Type B pancreatic cell (in vitro differentiated cells): Measurements from ENCODE around the gene INCA1. TPM values are rescaled to one million over a fixed set of nuclear protein-coding genes. Genes with fewer than 3 reads are reported as not detected.
A peak's percentile ranks its signal among the peaks of the same experiment; 100 is the strongest.

Experiments
- DNase-seq: peaks from one replicate; pipeline ENCODE4 v3.0.0; 2021; ENCODE audit warnings: mixed read lengths; ENCODE audit not compliant: unreplicated experiment; ENCODE audit errors: extremely low spot score
- H3K27ac Mint-ChIP-seq: 2 replicates; pipeline ENCODE4 v1.8.0; 2021; ENCODE audit warnings: mild to moderate bottlenecking, mixed read lengths
- H3K27me3 Mint-ChIP-seq: 2 replicates; pipeline ENCODE4 v1.8.0; 2021; ENCODE audit warnings: mixed read lengths
- H3K36me3 Mint-ChIP-seq: 2 replicates; pipeline ENCODE4 v1.8.0; 2021; ENCODE audit warnings: mixed read lengths
- H3K4me1 Mint-ChIP-seq: one replicate; pipeline ENCODE4 v1.8.0; 2021; ENCODE audit warnings: mixed read lengths; ENCODE audit not compliant: unreplicated experiment
- H3K4me3 Mint-ChIP-seq: 2 replicates; pipeline ENCODE4 v1.8.0; 2021; ENCODE audit warnings: mild to moderate bottlenecking, mixed read lengths
- H3K9me3 Mint-ChIP-seq: 2 replicates; pipeline ENCODE4 v1.8.0; 2021; ENCODE audit warnings: mixed read lengths
- total RNA-seq: library from RNA; stranded (reverse); gene quantifications from 2 replicates; pipeline ENCODE4 v1.2.1, GENCODE V29; 2021; ENCODE audit warnings: low replicate concordance
- TF ChIP-seq, protein P1 (sequence below): fragments of 200-600 bp; sonication (generic); conservative IDR thresholded peaks from 2 replicates; pipeline ENCODE4 v1.5.0; 2021; ENCODE audit warnings: antibody characterized with exemption, mild to moderate bottlenecking

Gene INCA1
- total RNA-seq, 1 donor from 2014 or later: 0.72 TPM

DNA sequence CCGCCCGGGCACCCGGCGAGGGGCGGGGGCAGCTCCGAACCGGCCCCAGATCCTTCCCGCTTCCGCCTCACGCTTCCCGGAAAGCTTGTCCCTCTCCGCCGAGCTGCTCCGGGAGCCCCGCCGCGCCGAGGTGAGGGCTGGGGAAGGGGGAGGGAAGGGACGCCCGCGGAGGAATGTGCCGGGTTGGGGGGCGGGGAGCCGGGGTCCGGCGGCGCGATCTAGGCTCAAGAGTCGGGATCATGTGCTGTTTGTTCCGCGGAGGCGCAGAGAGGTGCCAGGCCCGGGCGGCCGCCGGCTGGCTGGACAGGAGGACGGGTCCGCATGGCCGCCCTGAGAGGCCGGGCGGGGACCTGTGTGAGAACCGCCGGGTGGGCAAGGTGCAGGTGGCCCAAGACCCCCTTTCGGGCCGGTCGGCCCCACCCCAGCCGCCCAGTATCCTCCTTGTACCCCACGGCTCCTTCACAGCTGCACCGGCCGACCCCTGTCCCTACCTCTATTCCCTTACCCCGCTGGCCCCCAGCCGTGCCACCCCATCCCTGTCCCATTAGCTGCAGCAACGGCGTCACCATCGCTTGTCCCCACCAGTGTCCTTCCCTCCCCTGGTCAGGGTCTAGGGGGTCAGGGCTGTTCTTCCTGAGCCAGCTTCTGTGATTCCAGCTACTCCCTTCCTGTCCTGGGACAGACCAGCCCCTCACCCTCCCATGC is 857 bp upstream of the INCA1 start:
- Mint-ChIP-seq H3K4me3 (peak overlapping the region; percentile 89), H3K9me3 (no peaks in the 10 kb centered on the region), H3K27ac (peak overlapping the region; percentile 87), H3K27me3 (peaks cover 3% of the 10 kb centered on the region), H3K4me1 (peaks cover 10% of the 10 kb centered on the region), H3K36me3 (peaks cover 7% of the 10 kb centered on the region)
- TF ChIP-seq, protein P1, sequence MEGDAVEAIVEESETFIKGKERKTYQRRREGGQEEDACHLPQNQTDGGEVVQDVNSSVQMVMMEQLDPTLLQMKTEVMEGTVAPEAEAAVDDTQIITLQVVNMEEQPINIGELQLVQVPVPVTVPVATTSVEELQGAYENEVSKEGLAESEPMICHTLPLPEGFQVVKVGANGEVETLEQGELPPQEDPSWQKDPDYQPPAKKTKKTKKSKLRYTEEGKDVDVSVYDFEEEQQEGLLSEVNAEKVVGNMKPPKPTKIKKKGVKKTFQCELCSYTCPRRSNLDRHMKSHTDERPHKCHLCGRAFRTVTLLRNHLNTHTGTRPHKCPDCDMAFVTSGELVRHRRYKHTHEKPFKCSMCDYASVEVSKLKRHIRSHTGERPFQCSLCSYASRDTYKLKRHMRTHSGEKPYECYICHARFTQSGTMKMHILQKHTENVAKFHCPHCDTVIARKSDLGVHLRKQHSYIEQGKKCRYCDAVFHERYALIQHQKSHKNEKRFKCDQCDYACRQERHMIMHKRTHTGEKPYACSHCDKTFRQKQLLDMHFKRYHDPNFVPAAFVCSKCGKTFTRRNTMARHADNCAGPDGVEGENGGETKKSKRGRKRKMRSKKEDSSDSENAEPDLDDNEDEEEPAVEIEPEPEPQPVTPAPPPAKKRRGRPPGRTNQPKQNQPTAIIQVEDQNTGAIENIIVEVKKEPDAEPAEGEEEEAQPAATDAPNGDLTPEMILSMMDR: no peak
- DNase-seq: no peak

DNA sequence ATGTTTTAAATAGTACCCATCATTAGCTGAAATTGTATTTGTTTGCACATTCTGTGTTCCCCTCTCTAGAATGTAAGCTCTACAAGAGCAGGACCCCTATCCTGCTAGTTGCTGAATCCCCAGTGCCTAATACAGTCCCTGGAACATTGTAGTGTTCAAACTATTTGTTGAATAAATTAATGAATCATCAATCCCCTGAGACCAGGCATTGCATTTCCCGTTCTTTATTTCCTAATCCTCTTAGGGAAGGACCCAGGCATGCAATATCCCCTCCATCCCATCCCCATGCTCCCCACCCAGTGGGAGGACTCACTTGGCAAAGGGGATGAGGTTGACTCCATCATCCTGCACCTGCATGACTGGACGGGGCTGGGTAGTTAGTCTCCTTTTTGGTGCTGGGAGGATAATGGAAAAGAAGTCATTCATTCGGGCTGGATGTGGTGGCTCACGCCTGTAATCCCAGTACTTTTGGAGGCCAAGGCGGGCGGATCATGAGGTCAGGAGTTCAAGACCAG is 3.2 kb downstream of the INCA1 start:
- TF ChIP-seq, protein P1: no peak
- no peaks in the 10 kb centered on the region for H3K36me3 Mint-ChIP-seq
- H3K27ac Mint-ChIP-seq: no peak overlapping the region

GRCh38 chr17:4987767-4988567 is 9.4 kb downstream of the INCA1 start:
- Mint-ChIP-seq H3K4me1 (peaks cover 23% of the 10 kb centered on the region), H3K4me3 (peak overlapping the region; percentile 88), H3K36me3 (peaks cover 5% of the 10 kb centered on the region), H3K27me3 (no peaks in the 10 kb centered on the region), H3K27ac (peak overlapping the region; percentile 70), H3K9me3 (no peaks in the 10 kb centered on the region)
- TF ChIP-seq, protein P1: no peak
- no peak for DNase-seq

More for the DNA sequence above, 3.2 kb downstream of the INCA1 start:
- Mint-ChIP-seq H3K4me1 (peaks cover 5% of the 10 kb centered on the region), H3K9me3 (no peaks in the 10 kb centered on the region), H3K4me3 (no peak overlapping the region), H3K27me3 (peaks cover 3% of the 10 kb centered on the region)
- DNase-seq: no peak

DNA sequence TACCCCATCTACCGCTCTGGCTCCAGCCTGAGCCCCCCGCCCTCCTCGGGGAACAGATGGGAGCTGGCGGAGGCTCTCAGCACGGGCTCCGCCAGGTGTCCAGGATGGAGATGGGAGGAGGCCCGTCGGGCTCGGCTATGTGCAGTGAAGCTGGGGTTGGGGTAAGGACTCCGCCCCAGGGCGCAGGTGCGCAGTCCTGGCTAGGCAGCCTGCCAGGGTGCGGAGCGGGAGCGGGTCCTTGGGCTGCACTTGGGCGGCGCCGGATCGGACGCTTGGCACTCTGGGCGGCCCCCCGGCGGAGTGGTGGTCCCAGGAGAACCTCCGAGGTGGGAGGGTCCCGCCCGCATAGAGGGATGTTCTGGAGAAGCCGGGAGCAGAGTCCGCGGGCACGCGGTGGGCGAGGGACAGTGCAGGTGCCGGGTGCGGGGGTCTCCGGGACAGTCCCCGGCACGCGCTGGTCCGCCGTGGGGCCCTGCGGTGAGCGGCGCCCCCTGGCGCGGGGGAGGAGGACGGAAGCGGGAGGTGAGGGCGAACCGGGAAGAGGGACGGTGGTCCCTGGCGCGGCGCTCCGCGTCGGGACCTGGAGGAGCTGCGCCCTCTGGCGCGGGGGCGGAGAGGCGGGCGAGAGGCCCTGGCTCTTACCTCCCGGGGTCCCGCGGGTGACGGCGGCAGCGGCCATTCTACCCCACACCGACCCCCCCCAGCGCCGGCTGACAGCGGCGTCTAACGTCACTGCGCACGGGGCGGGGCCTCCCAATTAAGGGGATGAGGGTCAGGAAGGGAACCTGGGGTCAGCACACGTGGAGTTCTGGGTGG is 10.2 kb downstream of the INCA1 start, which contains the start of gene CAMTA2:
Gene CAMTA2 (minus strand): TSS at position 725 of the 816 bp plus-strand sequence. CDS start 1,453 bp downstream, outside the sequence.
- Mint-ChIP-seq H3K27ac (peak within 1 kb of the TSS; percentile 74), H3K4me1 (peaks cover 23% of the 10 kb centered on the region), H3K4me3 (peak within 1 kb of the TSS; percentile 88), H3K36me3 (peaks cover 5% of the 10 kb centered on the region), H3K9me3 (no peaks in the 10 kb centered on the region), H3K27me3 (no peaks in the 10 kb centered on the region)
- DNase-seq: peak; percentile 85
- TF ChIP-seq, protein P1: peak; percentile 77

DNA sequence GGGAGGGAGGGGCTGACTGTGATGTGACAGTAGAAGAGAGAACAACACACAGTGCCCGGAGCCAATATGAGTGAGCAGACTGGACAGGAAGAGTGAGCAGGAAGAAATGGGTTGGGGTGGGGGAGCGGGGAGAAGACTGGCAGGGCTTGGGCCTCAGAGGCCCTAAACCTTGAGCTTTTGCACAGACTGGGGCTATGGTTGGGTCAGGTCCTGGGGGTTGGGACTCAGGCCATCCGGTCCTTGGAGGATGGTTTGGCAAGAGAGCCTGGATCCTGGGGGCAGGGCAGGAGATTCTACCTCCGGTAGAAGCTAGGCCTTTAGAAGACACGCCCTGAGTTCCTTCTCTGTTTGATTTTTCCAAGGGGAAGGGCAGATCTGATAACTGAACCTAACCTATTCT is 10.9 kb downstream of the INCA1 start:
- TF ChIP-seq, protein P1: no peak
- H3K27ac Mint-ChIP-seq: peak overlapping the region; percentile 74
- no peaks in the 10 kb centered on the region for H3K9me3 Mint-ChIP-seq
- peaks cover 5% of the 10 kb centered on the region for H3K36me3 Mint-ChIP-seq
- DNase-seq: no peak
- H3K4me3 Mint-ChIP-seq: peak overlapping the region; percentile 88
- no peaks in the 10 kb centered on the region for H3K27me3 Mint-ChIP-seq
- H3K4me1 Mint-ChIP-seq: peaks cover 23% of the 10 kb centered on the region
